GM19324 (cell line): ENCODE data around the gene HOXA5.

ENCODE experiments used
- ATAC-seq: cut with Tn5 transposase; IDR thresholded peaks from one replicate; pipeline ENCODE4 v1.9.1; 2021; ENCODE audit warnings: mild to moderate bottlenecking, moderate library complexity; ENCODE audit not compliant: unreplicated experiment, low FRiP score

HOXA5 gene

DNA sequence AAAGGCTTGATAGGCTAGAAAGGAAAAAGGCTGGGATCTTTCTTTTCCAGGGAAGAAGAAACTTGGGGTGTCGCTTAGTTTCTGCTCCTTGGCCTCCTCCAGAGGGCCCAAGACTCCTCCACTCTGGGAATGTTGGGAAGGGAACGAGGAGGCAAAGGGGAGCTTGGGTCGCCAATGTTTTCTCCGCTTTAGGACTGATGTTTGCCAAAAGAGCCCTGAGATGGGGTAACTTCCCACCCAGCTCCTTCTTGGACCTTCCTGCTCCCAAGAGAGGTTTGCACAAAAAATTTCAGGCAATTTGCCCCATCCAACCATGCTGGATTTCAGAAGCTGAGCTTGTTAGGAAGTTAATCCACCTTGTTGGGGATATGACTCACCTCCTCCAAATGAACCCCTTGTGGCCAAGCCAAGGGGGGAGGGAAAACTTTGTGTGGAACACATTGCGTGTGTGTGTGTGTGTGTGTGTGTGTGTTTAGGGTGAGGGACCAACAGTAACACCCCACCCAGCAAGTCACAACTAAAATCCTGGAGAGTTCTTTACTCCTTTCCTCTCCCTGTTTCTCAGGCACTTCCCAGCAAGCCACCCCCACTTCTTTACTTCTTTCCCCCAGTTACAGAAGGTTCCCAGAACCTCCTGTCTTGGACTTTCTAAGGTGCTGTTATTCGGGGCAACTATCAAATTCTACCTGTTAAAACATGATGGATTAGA lies 32.3 kb downstream of the HOXA5 start:
- no peak for ATAC-seq

GRCh38 chr7:27110186-27111031 lies 33.1 kb downstream of the HOXA5 start:
- ATAC-seq: no peak

DNA sequence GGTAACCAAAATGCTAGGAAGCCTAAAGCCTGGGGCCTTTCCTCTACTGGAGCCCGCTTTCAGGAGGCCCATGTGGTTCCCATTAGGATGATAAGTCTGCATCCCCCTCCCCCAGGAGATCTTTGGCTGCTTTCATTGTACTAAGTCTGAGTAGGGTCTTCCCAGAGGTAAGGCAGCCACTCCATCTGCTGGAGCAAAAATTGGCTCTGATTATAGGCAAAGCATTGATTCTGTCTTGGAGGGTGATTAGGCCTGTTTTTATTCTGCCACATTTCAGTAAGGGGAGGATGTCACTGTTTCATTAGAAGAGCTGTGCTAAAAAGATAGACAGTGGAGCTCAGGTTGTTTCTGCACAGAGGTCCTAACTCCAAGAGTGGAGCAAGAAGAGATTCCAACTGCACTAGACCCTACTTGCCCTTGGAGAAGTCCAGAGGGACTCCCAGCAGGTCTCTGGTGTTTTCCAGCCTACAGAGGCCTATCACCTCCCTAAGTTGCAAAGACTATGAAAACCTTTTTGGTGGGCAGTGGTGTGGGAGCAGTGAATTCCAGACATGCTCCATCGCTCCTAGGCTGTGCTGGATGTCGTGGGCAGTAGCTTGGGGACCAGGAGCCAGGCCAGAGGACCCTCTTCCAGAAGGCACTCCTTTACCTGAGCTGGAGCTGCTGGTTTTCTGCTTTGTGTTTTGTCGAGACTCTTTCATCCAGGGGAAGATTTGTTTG lies 33.9 kb downstream of the HOXA5 start:
- ATAC-seq: no peak

DNA sequence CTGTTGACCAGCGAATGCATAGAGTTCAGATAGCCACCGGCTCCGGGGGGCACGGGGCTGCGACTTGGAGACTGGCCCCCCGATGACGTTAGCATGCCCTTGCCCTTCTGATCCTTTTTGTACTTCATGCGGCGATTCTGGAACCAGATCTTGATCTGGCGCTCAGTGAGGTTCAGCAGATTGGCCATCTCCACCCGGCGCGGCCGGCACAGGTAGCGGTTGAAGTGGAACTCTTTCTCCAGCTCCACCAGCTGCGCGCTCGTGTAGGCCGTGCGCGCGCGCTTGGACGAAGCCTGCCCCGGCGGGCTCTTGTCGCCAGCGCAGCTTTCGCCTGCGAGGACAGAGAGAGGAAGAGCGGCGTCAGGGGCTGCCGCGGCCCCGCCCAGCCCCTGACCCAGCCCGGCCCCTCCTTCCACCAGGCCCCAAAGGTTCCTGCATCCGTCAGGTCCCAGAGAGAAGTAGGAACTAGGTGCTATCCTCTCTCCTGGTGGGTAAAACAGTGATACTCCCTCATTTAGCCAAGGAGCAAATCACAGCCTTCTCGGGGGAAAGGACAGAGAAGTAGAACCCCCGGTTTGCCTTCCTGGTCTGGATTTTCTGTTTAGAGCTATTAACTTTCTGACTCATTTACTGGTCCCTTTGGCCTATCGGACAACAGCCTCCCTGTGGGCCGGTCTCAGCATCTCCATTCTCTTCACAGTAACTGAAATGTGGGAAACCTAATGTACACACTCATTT lies 34.9 kb downstream of the HOXA5 start:
- no peak for ATAC-seq

DNA sequence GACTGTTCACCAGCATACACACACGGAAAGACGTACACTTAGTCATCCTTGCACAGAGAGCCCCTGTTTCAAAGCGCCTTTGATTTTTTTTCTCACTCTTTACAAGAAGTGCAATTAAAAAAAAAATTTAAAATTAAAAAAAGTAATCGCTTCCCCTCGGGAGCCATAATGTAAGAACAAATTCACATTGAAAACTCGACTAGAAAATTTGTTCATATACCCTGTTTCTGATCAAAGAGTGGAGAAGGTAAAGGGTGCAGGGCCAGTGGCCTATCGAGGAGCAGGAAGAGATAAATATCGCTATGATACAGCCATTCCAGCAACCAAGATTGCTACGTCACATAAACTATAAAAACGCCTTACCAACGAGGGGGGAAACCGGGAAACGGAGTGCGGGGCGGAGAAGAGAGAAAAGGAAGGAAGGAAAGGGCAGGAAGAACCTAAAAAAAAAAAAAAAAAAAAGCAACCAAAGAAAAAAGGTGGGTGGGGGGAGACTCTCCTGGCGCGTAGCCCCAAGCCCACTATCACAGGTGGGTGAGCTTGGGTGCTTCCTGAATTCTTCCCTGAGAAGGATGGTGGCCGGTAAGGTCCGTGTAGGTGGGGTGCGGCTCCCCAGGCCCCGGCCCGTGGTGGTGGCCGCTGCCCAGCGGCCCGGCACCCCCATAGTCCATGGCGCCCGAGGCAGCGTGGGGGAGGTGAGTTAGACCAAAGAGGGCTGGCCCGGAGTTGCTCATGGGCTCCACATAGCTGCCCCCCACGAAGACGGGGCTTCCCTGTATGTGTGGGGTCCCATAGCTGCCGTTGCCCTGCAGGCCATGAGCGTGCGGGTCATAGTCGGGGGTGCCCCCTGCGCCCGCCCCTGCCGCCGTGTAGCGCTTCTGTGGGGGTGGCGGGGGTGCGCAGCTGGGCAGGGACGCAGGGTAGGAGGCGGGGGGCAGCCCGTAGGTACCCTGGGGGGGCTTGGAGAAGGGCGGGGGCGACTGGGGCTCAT lies 35.8 kb downstream of the HOXA5 start:
- ATAC-seq: no peak

GRCh38 chr7:27106901-27107240 lies 36.6 kb downstream of the HOXA5 start:
- no peak for ATAC-seq

DNA sequence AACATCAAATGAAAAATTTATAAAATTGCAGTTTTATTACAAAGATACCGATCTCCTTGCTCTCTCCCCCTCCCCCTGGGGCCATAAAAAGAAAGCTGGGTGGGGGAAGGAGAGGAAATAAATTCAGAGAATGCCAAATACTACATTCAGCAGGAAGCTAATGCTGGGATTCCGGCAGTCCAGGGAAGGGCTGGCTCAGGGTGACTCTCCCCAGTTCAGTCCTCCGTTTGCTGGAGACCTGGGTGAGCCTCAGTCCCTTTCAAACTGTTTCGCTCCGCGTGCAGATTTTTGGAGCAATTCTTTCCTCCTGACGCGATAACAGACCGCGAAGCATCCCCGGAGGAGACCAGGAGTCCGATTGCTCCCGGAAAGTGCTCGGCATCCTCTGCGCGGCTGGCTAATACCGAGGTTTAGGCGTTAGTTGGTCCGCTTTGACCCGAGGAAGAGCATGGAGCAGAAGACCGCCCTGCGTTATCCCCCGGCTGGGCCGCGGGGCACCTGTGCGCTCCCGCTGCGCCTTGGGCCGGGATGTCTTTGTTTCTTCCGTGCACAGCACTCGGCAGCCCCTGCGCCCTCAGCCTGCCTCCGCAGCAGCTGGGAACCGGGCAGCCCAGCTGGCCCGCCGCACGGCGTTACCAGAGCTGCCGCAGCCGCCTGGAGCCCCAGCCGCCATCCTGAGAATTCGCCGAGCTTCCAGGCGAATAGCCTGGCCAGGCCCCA lies 37.1 kb downstream of the HOXA5 start:
- ATAC-seq: no peak

GRCh38 chr7:27105301-27106031 lies 38.0 kb downstream of the HOXA5 start:
- no peak for ATAC-seq

- ATAC-seq: no peak
These were observed 39.0 kb downstream of the HOXA5 start for GRCh38 chr7:27104341-27105058.

DNA sequence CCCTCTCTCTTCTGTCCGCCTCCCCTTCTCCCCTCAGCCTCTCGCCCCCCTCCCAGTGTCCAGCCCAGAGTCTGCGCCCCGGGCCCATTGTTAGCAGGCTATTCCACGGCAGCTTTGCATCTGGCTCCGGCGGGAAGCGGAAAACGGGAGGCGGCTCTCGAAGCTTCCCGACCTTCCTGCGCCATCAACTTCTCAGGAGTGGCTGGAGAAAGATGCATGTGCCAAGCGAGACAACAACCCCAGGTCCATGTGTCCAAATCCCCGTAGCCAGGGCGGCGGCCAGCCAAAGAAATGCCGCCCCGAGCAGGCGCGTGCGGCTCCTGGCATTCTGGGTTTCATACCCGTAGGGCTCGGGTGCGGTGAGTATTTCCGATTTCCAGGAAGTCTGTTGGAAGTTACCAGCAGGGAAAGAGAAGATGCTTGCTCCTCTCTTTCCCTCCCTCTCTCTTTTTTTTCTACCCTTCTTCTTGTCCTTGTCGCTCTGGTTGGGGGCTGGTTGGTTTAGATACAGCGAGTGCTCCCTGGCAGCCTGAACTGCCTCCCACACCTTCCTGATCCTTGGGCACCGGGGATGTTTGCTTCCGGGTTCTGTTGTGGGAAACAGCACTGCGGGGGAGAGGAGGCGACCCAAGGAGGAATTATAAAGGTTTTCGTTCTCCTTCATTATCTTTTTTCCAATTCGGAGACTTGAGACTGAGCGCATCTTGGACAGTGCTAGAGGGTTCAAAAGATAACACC lies 39.8 kb downstream of the HOXA5 start:
- ATAC-seq: no peak

GRCh38 chr7:27102581-27103442 lies 40.7 kb downstream of the HOXA5 start, which contains the start of gene HOXA2:
Gene HOXA2, minus strand, starts transcription at chr7:27102683. Its CDS starts 183 bp downstream, at chr7:27102500.
- ATAC-seq: no peak

DNA sequence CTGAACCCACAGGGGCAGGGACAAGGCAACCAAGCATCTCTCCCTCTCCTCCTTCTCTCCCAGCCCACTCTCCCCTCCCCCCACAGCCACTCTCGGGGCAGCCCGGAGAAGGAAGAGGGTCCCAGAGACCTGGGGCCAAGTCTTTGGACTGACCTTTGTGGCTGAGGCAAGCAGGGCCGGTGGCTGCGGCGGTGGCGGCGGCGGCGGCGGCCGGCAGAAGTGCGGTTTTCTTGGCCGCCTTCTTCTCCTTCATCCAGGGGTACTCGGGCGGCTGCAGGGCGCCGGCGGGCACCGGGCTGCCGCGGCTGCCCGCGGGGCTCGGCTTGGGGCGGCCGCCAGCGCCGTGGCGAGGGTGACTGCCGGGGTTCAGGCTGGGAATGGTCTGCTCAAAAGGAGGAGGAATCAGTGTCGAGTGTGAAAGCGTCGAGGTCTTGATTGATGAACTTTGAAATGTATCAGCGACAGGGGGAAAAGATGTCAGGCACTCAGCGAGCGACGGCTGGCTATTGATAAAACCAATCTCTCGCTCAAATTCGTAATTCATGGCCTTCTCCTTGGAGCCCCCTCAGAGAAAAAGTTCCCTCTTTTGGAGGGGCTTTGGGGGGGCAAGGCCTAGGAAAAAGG lies 41.4 kb downstream of the HOXA5 start:
- no peak for ATAC-seq

- no peak for ATAC-seq
These were observed 42.1 kb downstream of the HOXA5 start for GRCh38 chr7:27101171-27101956.

GRCh38 chr7:27100694-27101170 lies 42.7 kb downstream of the HOXA5 start:
- ATAC-seq: no peak
